B cell (primary cell): ENCODE results near the gene MMP26.

ENCODE experiments used
- EZH2 ChIP-seq: IDR thresholded peaks from 2 replicates; pipeline ENCODE4 v1.6.1; 2012; ENCODE audit warnings: borderline replicate concordance, low read depth, mild to moderate bottlenecking, moderate library complexity, low read length; ENCODE audit not compliant: insufficient read depth, poor library complexity, severe bottlenecking
- TF ChIP-seq, protein P1 (sequence below): fragments of 200-600 bp; IDR thresholded peaks from one replicate; pipeline ENCODE4 v1.8.0; 2022; ENCODE audit warnings: antibody characterized with exemption, mild to moderate bottlenecking

DNA sequence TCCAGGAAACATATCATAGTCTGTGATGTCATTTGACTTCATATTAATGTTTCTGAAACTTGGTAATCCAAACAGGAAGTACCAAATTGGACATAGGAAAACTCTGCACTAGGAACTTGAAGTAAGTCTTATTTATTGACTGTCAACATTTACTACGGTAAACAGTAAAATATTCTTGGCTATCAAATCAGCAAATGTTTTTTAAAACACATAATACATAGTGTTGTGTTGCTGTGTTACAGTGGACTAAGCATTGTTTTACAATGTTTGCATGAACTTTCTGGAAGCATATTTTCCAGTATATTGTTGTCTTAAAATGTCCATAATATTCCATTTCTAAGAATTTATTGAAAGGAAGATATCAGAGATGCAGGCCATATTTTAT lies 4.2 kb upstream of the MMP26 start:
- TF ChIP-seq, protein P1, sequence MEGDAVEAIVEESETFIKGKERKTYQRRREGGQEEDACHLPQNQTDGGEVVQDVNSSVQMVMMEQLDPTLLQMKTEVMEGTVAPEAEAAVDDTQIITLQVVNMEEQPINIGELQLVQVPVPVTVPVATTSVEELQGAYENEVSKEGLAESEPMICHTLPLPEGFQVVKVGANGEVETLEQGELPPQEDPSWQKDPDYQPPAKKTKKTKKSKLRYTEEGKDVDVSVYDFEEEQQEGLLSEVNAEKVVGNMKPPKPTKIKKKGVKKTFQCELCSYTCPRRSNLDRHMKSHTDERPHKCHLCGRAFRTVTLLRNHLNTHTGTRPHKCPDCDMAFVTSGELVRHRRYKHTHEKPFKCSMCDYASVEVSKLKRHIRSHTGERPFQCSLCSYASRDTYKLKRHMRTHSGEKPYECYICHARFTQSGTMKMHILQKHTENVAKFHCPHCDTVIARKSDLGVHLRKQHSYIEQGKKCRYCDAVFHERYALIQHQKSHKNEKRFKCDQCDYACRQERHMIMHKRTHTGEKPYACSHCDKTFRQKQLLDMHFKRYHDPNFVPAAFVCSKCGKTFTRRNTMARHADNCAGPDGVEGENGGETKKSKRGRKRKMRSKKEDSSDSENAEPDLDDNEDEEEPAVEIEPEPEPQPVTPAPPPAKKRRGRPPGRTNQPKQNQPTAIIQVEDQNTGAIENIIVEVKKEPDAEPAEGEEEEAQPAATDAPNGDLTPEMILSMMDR = no peak
- no peak for TF ChIP-seq EZH2
